HG02798 (cell line): Measurements from ENCODE around the gene FAIM2.
A peak's percentile ranks its signal among the peaks of the same experiment; 100 is the strongest.

Experiments
- ATAC-seq: cut with Tn5 transposase; IDR thresholded peaks from one replicate; pipeline ENCODE4 v1.9.1; 2021; ENCODE audit warnings: mild to moderate bottlenecking; ENCODE audit not compliant: unreplicated experiment, poor library complexity

The FAIM2 gene

GRCh38 chr12:49903700-49904423 is at the start of gene FAIM2:
Gene FAIM2 (minus strand): TSS chr12:49903900. CDS start chr12:49903792, 108 bp downstream.
- ATAC-seq = no peak

GRCh38 chr12:49953151-49953550 is 49.5 kb upstream of the FAIM2 start:
- ATAC-seq = no peak

- no peak for ATAC-seq
Measured at GRCh38 chr12:49952391-49953055, 48.8 kb upstream of the FAIM2 start.

GRCh38 chr12:49951411-49952240 is 47.9 kb upstream of the FAIM2 start:
- ATAC-seq = no peak

GRCh38 chr12:49950273-49951251 is 46.9 kb upstream of the FAIM2 start, which contains the start of gene AQP2:
Gene AQP2 (plus strand): TSS chr12:49950737. CDS start chr12:49950831, 94 bp downstream.
- no peak for ATAC-seq

GRCh38 chr12:49949866-49950265 is 46.2 kb upstream of the FAIM2 start:
- ATAC-seq = no peak

- ATAC-seq = no peak
Measured at GRCh38 chr12:49948866-49949845, 45.5 kb upstream of the FAIM2 start.

GRCh38 chr12:49947593-49948226 is 44.0 kb upstream of the FAIM2 start:
- ATAC-seq = no peak

- no peak for ATAC-seq
Measured at GRCh38 chr12:49946497-49946896, 42.8 kb upstream of the FAIM2 start.

- no peak for ATAC-seq
Measured at GRCh38 chr12:49946086-49946485, 42.4 kb upstream of the FAIM2 start.

- ATAC-seq = peak; percentile 78
Measured at GRCh38 chr12:49945394-49946080, 41.8 kb upstream of the FAIM2 start.

- ATAC-seq = no peak
Measured at GRCh38 chr12:49944718-49945117, 41.0 kb upstream of the FAIM2 start.

- ATAC-seq = no peak
Measured at GRCh38 chr12:49944046-49944445, 40.3 kb upstream of the FAIM2 start.

GRCh38 chr12:49943625-49943960 is 39.9 kb upstream of the FAIM2 start:
- ATAC-seq = no peak

GRCh38 chr12:49942921-49943624 is 39.4 kb upstream of the FAIM2 start:
- ATAC-seq = no peak

- no peak for ATAC-seq
Measured at GRCh38 chr12:49942512-49942893, 38.8 kb upstream of the FAIM2 start.
